Activated T-cell treated with anti-CD3 and anti-CD28 coated beads, Interleukin-2, amount 50 U/mL, for 4 hours (primary cell): ENCODE data around the gene KCTD10. TPM values are rescaled to one million over a fixed set of nuclear protein-coding genes. Genes with fewer than 3 reads are reported as not detected.
"Not testable (repeated sequence)": the region's sequence is repeated elsewhere in the genome, so short reads cannot be mapped to it uniquely, and the experiment has no call there.

Experiments
- ATAC-seq, 2 donors: fragments of 200-7000 bp; cut with Tn5 transposase; one replicate each; pipeline ENCODE4 v1.10.0; 2021
- DNase-seq: peaks from one replicate; pipeline ENCODE4 v3.0.0-alpha.2; 2020
- H3K27me3 Mint-ChIP-seq: one replicate; pipeline ENCODE4 v1.8.0; 2021; ENCODE audit warnings: low read depth, mixed read lengths
- H3K36me3 Mint-ChIP-seq: one replicate; pipeline ENCODE4 v1.8.0; 2022; ENCODE audit warnings: mixed read lengths; ENCODE audit not compliant: insufficient read depth
- H3K4me1 Mint-ChIP-seq: one replicate; pipeline ENCODE4 v1.8.0; 2021; ENCODE audit warnings: low read depth, mixed read lengths
- H3K4me3 Mint-ChIP-seq: one replicate; pipeline ENCODE4 v1.8.0; 2021; ENCODE audit warnings: mild to moderate bottlenecking, moderate library complexity, mixed read lengths
- H3K9me3 Mint-ChIP-seq: one replicate; pipeline ENCODE4 v1.8.0; 2021; ENCODE audit warnings: mixed read lengths
- total RNA-seq, 3 donors: library from RNA; stranded (reverse); gene quantifications; one replicate each; pipeline ENCODE4 v1.2.1, GENCODE V29; 2021

Gene KCTD10
- total RNA-seq, 3 donors from 2014 or later, result 42.7 to 47.3 (median 45.4) TPM

- Mint-ChIP-seq H3K27me3 (no peaks in the 10 kb centered on the region), H3K36me3 (peaks cover 35% of the 10 kb centered on the region), H3K4me1 (no peaks in the 10 kb centered on the region), H3K9me3 (no peaks in the 10 kb centered on the region), H3K4me3 (no peak overlapping the region)
- ATAC-seq (no peak), DNase-seq (no peak)
These were observed 11.1 kb upstream of the KCTD10 start for GRCh38 chr12:109488051-109488665.

- H3K4me1 Mint-ChIP-seq, result no peaks in the 10 kb centered on the region
- no peak for ATAC-seq
- no peaks in the 10 kb centered on the region for H3K9me3 Mint-ChIP-seq
- peaks cover 35% of the 10 kb centered on the region for H3K36me3 Mint-ChIP-seq
- DNase-seq, result no peak
- H3K4me3 Mint-ChIP-seq, result no peak overlapping the region
- H3K27me3 Mint-ChIP-seq, result no peaks in the 10 kb centered on the region
These were observed 10.3 kb upstream of the KCTD10 start for GRCh38 chr12:109487181-109488050.

- H3K27me3 Mint-ChIP-seq, result no peaks in the 10 kb centered on the region
- H3K9me3 Mint-ChIP-seq, result no peaks in the 10 kb centered on the region
- H3K36me3 Mint-ChIP-seq, result peaks cover 30% of the 10 kb centered on the region
- no peak overlapping the region for H3K4me3 Mint-ChIP-seq
- no peak for DNase-seq
- no peak for ATAC-seq
- H3K4me1 Mint-ChIP-seq, result no peaks in the 10 kb centered on the region
These were observed 8.1 kb upstream of the KCTD10 start for GRCh38 chr12:109485201-109485600.

- ATAC-seq (no peak), DNase-seq (no peak)
- no peak overlapping the region for H3K4me3 Mint-ChIP-seq
- H3K36me3 Mint-ChIP-seq, result peaks cover 19% of the 10 kb centered on the region
- H3K4me1 Mint-ChIP-seq, result peaks cover 14% of the 10 kb centered on the region
- H3K9me3 Mint-ChIP-seq, result no peaks in the 10 kb centered on the region
- no peaks in the 10 kb centered on the region for H3K27me3 Mint-ChIP-seq
These were observed 6.2 kb upstream of the KCTD10 start for GRCh38 chr12:109483346-109483745.

GRCh38 chr12:109482894-109483293 lies 5.8 kb upstream of the KCTD10 start:
- H3K4me3 Mint-ChIP-seq, result no peak overlapping the region
- H3K9me3 Mint-ChIP-seq, result no peaks in the 10 kb centered on the region
- DNase-seq (no peak), ATAC-seq (no peak)
- peaks cover 19% of the 10 kb centered on the region for H3K36me3 Mint-ChIP-seq
- H3K27me3 Mint-ChIP-seq, result no peaks in the 10 kb centered on the region
- H3K4me1 Mint-ChIP-seq, result peaks cover 14% of the 10 kb centered on the region

GRCh38 chr12:109482491-109482890 lies 5.4 kb upstream of the KCTD10 start:
- Mint-ChIP-seq H3K4me1 (peaks cover 14% of the 10 kb centered on the region), H3K36me3 (peaks cover 19% of the 10 kb centered on the region), H3K27me3 (no peaks in the 10 kb centered on the region), H3K4me3 (no peak overlapping the region), H3K9me3 (no peaks in the 10 kb centered on the region)
- ATAC-seq, result no peak
- DNase-seq, result no peak

- DNase-seq (no peak), ATAC-seq (no peak)
- Mint-ChIP-seq H3K36me3 (peaks cover 16% of the 10 kb centered on the region), H3K27me3 (no peaks in the 10 kb centered on the region), H3K4me1 (peaks cover 16% of the 10 kb centered on the region), H3K4me3 (no peak overlapping the region), H3K9me3 (no peaks in the 10 kb centered on the region)
These were observed 4.8 kb upstream of the KCTD10 start for GRCh38 chr12:109481863-109482262.

GRCh38 chr12:109480356-109480755 lies 3.3 kb upstream of the KCTD10 start:
- H3K27me3 Mint-ChIP-seq, result no peaks in the 10 kb centered on the region
- peaks cover 12% of the 10 kb centered on the region for H3K36me3 Mint-ChIP-seq
- peaks cover 30% of the 10 kb centered on the region for H3K4me1 Mint-ChIP-seq
- ATAC-seq (no peak), DNase-seq (no peak)
- no peak overlapping the region for H3K4me3 Mint-ChIP-seq
- H3K9me3 Mint-ChIP-seq, result no peaks in the 10 kb centered on the region

GRCh38 chr12:109479761-109480160 lies 2.7 kb upstream of the KCTD10 start:
- no peak for ATAC-seq
- peaks cover 32% of the 10 kb centered on the region for H3K4me1 Mint-ChIP-seq
- peaks cover 8% of the 10 kb centered on the region for H3K36me3 Mint-ChIP-seq
- no peak overlapping the region for H3K4me3 Mint-ChIP-seq
- H3K9me3 Mint-ChIP-seq, result no peaks in the 10 kb centered on the region
- no peaks in the 10 kb centered on the region for H3K27me3 Mint-ChIP-seq
- DNase-seq, result no peak

- no peaks in the 10 kb centered on the region for H3K9me3 Mint-ChIP-seq
These were observed 839 bp upstream of the KCTD10 start for GRCh38 chr12:109477963-109478315.

GRCh38 chr12:109476807-109477184 lies 304 bp downstream of the KCTD10 start:
- DNase-seq (no peak), ATAC-seq (peak; percentile 3 to 5)
- H3K9me3 Mint-ChIP-seq, result no peaks in the 10 kb centered on the region
- H3K4me3 Mint-ChIP-seq, result peak overlapping the region; percentile 97
- no peaks in the 10 kb centered on the region for H3K27me3 Mint-ChIP-seq
- peaks cover 40% of the 10 kb centered on the region for H3K4me1 Mint-ChIP-seq
- H3K36me3 Mint-ChIP-seq, result peaks cover 3% of the 10 kb centered on the region

More at GRCh38 chr12:109477963-109478315, 839 bp upstream of the KCTD10 start:
- no peak for ATAC-seq
- H3K27me3 Mint-ChIP-seq, result no peaks in the 10 kb centered on the region
- peaks cover 39% of the 10 kb centered on the region for H3K4me1 Mint-ChIP-seq
- H3K4me3 Mint-ChIP-seq, result peak overlapping the region; percentile 97
- no peak for DNase-seq
- peaks cover 3% of the 10 kb centered on the region for H3K36me3 Mint-ChIP-seq

GRCh38 chr12:109475993-109476806 lies 900 bp downstream of the KCTD10 start:
- no peak for DNase-seq
- no peak for ATAC-seq
- no peaks in the 10 kb centered on the region for H3K9me3 Mint-ChIP-seq
- peaks cover 40% of the 10 kb centered on the region for H3K4me1 Mint-ChIP-seq
- peaks cover 3% of the 10 kb centered on the region for H3K36me3 Mint-ChIP-seq
- no peaks in the 10 kb centered on the region for H3K27me3 Mint-ChIP-seq
- H3K4me3 Mint-ChIP-seq, result peak overlapping the region; percentile 97

GRCh38 chr12:109475121-109475520 lies 2.0 kb downstream of the KCTD10 start:
- no peak for ATAC-seq
- Mint-ChIP-seq H3K9me3 (no peaks in the 10 kb centered on the region), H3K27me3 (no peaks in the 10 kb centered on the region), H3K4me1 (peaks cover 50% of the 10 kb centered on the region), H3K36me3 (peaks cover 3% of the 10 kb centered on the region), H3K4me3 (peak overlapping the region; percentile 97)
- DNase-seq, result no peak

GRCh38 chr12:109473526-109474270 lies 3.4 kb downstream of the KCTD10 start:
- H3K4me3 Mint-ChIP-seq, H3K27me3 Mint-ChIP-seq, H3K36me3 Mint-ChIP-seq, DNase-seq, ATAC-seq, H3K9me3 Mint-ChIP-seq: not testable (repeated sequence)
- H3K4me1 Mint-ChIP-seq, result peaks cover 41% of the 10 kb centered on the region
